Upper lobe of right lung (tissue), 1 donor: ENCODE results near the gene HSDL2. TPM values are rescaled to one million over a fixed set of nuclear protein-coding genes. Genes with fewer than 3 reads are reported as not detected.

Experiments used
- ATAC-seq: fragments of 200-7000 bp; cut with Tn5 transposase; one replicate; pipeline ENCODE4 v1.9.1; 2020; ENCODE audit warnings: mild to moderate bottlenecking, moderate library complexity
- DNase-seq: peaks from one replicate; pipeline ENCODE4 v3.0.0-alpha.2; 2020
- H3K27ac ChIP-seq: fragments of 200-600 bp; one replicate; pipeline ENCODE4 v1.8.0; 2022
- H3K27me3 ChIP-seq: fragments of 200-600 bp; one replicate; pipeline ENCODE4 v1.8.0; 2022; ENCODE audit warnings: mild to moderate bottlenecking
- H3K36me3 ChIP-seq: fragments of 200-600 bp; one replicate; pipeline ENCODE4 v1.8.0; 2022
- H3K4me1 ChIP-seq: fragments of 200-600 bp; one replicate; pipeline ENCODE4 v1.8.0; 2022
- H3K4me3 ChIP-seq: fragments of 200-600 bp; one replicate; pipeline ENCODE4 v1.8.0; 2022; ENCODE audit warnings: mild to moderate bottlenecking
- H3K9me3 ChIP-seq: fragments of 200-600 bp; one replicate; pipeline ENCODE4 v1.8.0; 2022
- intact Hi-C: fragments of 100-400 bp; cut with DNase I; formaldehyde crosslinking; loops from one replicate; pipeline ENCODE4 v1.11.0; 2022
- total RNA-seq: library from RNA; stranded (reverse); fragmentation: NEBNext Ultra II Directional; extraction: Animal tissue kit (Norgen Biotek cat#: 25700); gene quantifications from one replicate; pipeline ENCODE4 v1.2.1, GENCODE V29; 2021
- TF ChIP-seq, protein P1 (sequence below): fragments of 200-600 bp; IDR thresholded peaks from one replicate; pipeline ENCODE4 v1.8.0; 2022; ENCODE audit warnings: antibody characterized with exemption
- donor health status: DM: no; HTN: yes; CAD: no; lungs with severe emphysema.

Gene HSDL2
- total RNA-seq, 1 donor from 2014 or later = 56.3 TPM

- Histone ChIP-seq H3K4me1 (no peaks in the 10 kb centered on the region), H3K27ac (no peak overlapping the region), H3K9me3 (no peaks in the 10 kb centered on the region), H3K4me3 (no peak overlapping the region), H3K36me3 (no peaks in the 10 kb centered on the region), H3K27me3 (no peaks in the 10 kb centered on the region)
- TF ChIP-seq, protein P1, sequence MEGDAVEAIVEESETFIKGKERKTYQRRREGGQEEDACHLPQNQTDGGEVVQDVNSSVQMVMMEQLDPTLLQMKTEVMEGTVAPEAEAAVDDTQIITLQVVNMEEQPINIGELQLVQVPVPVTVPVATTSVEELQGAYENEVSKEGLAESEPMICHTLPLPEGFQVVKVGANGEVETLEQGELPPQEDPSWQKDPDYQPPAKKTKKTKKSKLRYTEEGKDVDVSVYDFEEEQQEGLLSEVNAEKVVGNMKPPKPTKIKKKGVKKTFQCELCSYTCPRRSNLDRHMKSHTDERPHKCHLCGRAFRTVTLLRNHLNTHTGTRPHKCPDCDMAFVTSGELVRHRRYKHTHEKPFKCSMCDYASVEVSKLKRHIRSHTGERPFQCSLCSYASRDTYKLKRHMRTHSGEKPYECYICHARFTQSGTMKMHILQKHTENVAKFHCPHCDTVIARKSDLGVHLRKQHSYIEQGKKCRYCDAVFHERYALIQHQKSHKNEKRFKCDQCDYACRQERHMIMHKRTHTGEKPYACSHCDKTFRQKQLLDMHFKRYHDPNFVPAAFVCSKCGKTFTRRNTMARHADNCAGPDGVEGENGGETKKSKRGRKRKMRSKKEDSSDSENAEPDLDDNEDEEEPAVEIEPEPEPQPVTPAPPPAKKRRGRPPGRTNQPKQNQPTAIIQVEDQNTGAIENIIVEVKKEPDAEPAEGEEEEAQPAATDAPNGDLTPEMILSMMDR = no peak
- intact Hi-C loops = no loop called here
- DNase-seq (no peak), ATAC-seq (no peak)
Measured at GRCh38 chr9:112341730-112342129, 38.2 kb upstream of the HSDL2 start.

GRCh38 chr9:112348257-112349007, 31.5 kb upstream of the HSDL2 start:
- peak; percentile 92 for DNase-seq
- ATAC-seq = peak; percentile 88
- H3K9me3 ChIP-seq = no peaks in the 10 kb centered on the region
- TF ChIP-seq, protein P1 = no peak
- no peaks in the 10 kb centered on the region for H3K36me3 ChIP-seq
- H3K4me3 ChIP-seq = peak overlapping the region; percentile 46
- intact Hi-C loops = no loop called here
- H3K27ac ChIP-seq = no peak overlapping the region
- H3K27me3 ChIP-seq = no peaks in the 10 kb centered on the region
- H3K4me1 ChIP-seq = no peaks in the 10 kb centered on the region

GRCh38 chr9:112349008-112349333, 30.9 kb upstream of the HSDL2 start:
- ATAC-seq (no peak), DNase-seq (no peak)
- intact Hi-C loops = no loop called here
- peak overlapping the region; percentile 46 for H3K4me3 ChIP-seq
- no peaks in the 10 kb centered on the region for H3K36me3 ChIP-seq
- no peaks in the 10 kb centered on the region for H3K27me3 ChIP-seq
- H3K27ac ChIP-seq = no peak overlapping the region
- H3K4me1 ChIP-seq = no peaks in the 10 kb centered on the region
- no peaks in the 10 kb centered on the region for H3K9me3 ChIP-seq
- TF ChIP-seq, protein P1 = no peak

GRCh38 chr9:112351184-112351583, 28.7 kb upstream of the HSDL2 start:
- ATAC-seq (no peak), DNase-seq (no peak)
- no peaks in the 10 kb centered on the region for H3K27me3 ChIP-seq
- TF ChIP-seq, protein P1 = no peak
- H3K4me3 ChIP-seq = no peak overlapping the region
- no peaks in the 10 kb centered on the region for H3K36me3 ChIP-seq
- H3K27ac ChIP-seq = no peak overlapping the region
- no peaks in the 10 kb centered on the region for H3K9me3 ChIP-seq
- H3K4me1 ChIP-seq = no peaks in the 10 kb centered on the region
- intact Hi-C loops = no loop called here

- TF ChIP-seq, protein P1 = no peak
- intact Hi-C loops = no loop called here
- Histone ChIP-seq H3K4me1 (no peaks in the 10 kb centered on the region), H3K9me3 (no peaks in the 10 kb centered on the region), H3K4me3 (no peak overlapping the region), H3K27ac (no peak overlapping the region), H3K36me3 (no peaks in the 10 kb centered on the region), H3K27me3 (no peaks in the 10 kb centered on the region)
- DNase-seq = no peak
- no peak for ATAC-seq
Measured at GRCh38 chr9:112352209-112352608, 27.7 kb upstream of the HSDL2 start.
